HTERT RPE-1 (cell line): Measurements from ENCODE around the gene ESRRA.

Experiments used
- in situ Hi-C: fragments of 300-500 bp; cut with MboI; formaldehyde crosslinking; loops from 4 replicates; pipeline ENCODE4 v1.14.3; 2020; ENCODE audit warnings: low sequenced_read_pairs

The ESRRA gene

GRCh38 chr11:64361659-64362058 is 56.3 kb downstream of the ESRRA start:
- in situ Hi-C loops = no loop called here

GRCh38 chr11:64362339-64362738 is 57.0 kb downstream of the ESRRA start:
- in situ Hi-C loops = no loop called here

GRCh38 chr11:64364435-64364834 is 59.1 kb downstream of the ESRRA start:
- in situ Hi-C loops = no loop called here

GRCh38 chr11:64364911-64365310 is 59.6 kb downstream of the ESRRA start:
- in situ Hi-C loops = no loop called here
